Ovary (tissue), 3 donors: Measurements from ENCODE around the gene GRPR.

ENCODE experiments used
- EP300 ChIP-seq: sonication (generic); formaldehyde crosslinking; IDR thresholded peaks from one replicate; pipeline ENCODE4 v1.6.1; 2017; ENCODE audit warnings: antibody characterized with exemption
- TF ChIP-seq, protein P1 (sequence below), 3 donors: fragments of 450-650 bp in 2 of 3; fragments of 200-600 bp in 1 of 3; IDR thresholded peaks; one replicate each; pipeline versions ENCODE4 v1.5.1 to v1.8.0; 2016 to 2022; ENCODE audit warnings: antibody characterized with exemption in 3 of 3, mild to moderate bottlenecking in 1 of 3
- donor health status: DM: no; HTN: no; CAD: no.

DNA sequence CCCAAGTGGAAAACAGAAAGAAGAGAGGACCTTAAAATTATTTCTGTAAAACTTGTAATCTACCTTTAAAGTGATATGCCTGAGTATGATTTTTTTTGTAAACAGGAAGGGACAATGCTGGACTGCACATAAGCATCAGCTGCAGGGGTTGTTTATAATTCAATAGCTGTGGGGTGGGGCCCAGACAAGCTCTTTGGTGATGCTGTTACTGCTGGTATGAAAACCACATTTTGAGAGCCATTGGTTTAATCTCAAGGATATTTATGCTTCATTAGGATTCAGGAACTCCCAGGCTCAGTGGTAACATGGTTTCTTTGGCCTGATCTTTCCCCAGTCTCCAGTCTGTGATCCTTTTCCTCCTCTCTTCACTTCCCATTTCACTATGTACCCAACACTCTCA lies 34.3 kb upstream of the GRPR start:
- TF ChIP-seq, protein P1, sequence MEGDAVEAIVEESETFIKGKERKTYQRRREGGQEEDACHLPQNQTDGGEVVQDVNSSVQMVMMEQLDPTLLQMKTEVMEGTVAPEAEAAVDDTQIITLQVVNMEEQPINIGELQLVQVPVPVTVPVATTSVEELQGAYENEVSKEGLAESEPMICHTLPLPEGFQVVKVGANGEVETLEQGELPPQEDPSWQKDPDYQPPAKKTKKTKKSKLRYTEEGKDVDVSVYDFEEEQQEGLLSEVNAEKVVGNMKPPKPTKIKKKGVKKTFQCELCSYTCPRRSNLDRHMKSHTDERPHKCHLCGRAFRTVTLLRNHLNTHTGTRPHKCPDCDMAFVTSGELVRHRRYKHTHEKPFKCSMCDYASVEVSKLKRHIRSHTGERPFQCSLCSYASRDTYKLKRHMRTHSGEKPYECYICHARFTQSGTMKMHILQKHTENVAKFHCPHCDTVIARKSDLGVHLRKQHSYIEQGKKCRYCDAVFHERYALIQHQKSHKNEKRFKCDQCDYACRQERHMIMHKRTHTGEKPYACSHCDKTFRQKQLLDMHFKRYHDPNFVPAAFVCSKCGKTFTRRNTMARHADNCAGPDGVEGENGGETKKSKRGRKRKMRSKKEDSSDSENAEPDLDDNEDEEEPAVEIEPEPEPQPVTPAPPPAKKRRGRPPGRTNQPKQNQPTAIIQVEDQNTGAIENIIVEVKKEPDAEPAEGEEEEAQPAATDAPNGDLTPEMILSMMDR (IDR thresholded peaks at IDR 0.05) = no peak
- no peak for TF ChIP-seq EP300
